LNCAP (cell line): Measurements from ENCODE around the gene DMD.

Source experiments
- TF ChIP-seq, protein P1 (sequence below): fragments of 450-650 bp; IDR thresholded peaks from 2 replicates; pipeline ENCODE4 v1.5.1; 2017; ENCODE audit warnings: mild to moderate bottlenecking

DMD gene

DNA sequence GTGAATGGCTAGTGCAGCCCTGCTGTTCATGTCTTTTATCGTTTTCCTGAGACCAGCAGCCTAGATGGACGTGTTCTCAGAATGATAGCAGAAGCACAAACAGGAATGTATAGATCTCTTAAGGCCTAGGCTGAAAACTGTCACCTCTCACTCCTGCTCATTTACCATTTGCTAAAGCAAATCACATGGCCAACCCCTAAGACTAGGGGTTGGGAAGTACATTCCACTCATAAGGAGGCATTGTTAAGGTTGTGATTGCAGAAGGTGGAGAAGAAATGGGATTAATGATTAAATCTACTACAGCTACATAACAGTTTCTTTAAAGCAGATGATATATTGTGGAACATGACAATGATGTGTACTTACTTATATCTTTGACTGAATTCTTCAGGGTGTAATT is 1602.7 kb downstream of the DMD start:
- TF ChIP-seq, protein P1, sequence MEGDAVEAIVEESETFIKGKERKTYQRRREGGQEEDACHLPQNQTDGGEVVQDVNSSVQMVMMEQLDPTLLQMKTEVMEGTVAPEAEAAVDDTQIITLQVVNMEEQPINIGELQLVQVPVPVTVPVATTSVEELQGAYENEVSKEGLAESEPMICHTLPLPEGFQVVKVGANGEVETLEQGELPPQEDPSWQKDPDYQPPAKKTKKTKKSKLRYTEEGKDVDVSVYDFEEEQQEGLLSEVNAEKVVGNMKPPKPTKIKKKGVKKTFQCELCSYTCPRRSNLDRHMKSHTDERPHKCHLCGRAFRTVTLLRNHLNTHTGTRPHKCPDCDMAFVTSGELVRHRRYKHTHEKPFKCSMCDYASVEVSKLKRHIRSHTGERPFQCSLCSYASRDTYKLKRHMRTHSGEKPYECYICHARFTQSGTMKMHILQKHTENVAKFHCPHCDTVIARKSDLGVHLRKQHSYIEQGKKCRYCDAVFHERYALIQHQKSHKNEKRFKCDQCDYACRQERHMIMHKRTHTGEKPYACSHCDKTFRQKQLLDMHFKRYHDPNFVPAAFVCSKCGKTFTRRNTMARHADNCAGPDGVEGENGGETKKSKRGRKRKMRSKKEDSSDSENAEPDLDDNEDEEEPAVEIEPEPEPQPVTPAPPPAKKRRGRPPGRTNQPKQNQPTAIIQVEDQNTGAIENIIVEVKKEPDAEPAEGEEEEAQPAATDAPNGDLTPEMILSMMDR, result no peak

DNA sequence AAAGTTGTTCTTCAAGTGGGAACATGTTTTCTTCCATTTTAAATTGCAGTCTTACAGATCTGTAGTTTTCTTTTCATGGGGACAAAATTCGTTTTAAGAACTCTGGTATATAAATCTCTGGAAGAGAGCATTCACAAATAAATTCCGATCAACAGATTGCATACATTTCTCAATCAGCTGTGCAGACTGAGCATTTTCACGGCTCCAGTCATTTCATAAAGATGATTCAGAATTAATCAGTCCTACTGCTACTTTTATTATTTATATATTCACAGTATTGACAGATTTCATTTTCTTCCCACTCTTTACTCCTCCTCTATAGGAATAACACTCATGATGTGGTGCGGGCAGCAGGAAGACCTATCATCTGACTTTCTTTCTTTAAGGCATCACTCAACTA is 1604.6 kb downstream of the DMD start:
- TF ChIP-seq, protein P1, result no peak

DNA sequence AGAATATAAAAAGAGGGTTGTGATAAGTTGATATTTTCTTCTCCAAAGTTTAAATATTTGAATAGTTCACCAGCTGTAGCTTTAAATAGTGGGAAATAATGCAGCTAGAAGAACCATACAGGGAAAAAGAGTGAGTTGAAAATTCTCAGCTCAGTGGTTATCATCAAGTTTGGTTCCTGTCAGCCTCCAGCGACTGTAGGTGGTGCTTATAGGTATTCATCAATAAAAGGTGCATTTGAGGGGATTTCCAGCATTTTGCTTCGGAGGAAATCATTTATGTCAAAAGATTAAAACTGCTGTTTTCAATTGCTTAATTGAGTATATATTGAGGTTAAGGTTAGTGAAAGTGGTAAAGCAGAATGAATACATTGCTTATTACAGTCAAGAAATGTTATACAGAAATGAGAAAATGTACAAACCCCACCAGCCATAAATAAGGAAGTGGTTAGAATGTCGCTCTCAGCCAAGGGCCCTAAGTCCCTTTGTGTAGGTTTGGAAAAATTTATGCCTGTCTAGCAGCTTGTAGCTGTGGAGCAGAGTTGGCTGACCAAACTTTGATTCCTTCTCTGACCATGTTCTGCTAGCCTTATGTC is 1606.6 kb downstream of the DMD start:
- TF ChIP-seq, protein P1, result no peak

DNA sequence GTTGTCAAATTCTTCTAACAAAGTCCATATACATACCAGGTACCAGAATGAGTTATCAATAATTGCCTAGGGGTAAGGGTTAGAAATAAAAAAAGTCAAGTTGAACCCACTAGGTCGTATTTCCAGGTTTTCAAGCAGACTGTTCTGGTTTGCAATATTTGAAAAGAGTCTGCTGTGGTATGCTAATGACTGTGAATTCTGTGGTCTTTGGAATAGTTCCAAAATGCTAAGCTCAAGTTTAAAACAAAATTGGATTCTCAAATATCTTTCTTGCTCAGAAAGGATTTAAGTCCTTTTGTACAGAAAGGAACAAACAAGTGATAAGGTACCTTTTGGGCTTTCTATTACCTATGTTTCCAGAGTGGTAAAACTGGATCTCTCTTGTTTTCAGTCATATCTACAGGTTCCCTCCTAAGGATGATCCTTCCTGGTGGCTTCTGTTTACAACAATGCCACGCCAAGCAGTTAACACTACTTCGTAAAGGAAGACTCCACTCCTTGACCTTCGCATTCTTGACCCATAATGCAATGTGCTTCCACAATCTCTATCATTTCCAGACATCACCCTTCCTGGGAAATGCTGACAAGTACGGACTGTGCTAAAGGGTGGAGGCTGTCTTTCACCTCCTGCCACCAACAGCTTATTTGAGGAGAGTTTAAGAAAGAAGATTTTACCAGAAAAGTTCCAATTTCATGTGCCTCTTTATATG is 1607.8 kb downstream of the DMD start:
- TF ChIP-seq, protein P1, result no peak

DNA sequence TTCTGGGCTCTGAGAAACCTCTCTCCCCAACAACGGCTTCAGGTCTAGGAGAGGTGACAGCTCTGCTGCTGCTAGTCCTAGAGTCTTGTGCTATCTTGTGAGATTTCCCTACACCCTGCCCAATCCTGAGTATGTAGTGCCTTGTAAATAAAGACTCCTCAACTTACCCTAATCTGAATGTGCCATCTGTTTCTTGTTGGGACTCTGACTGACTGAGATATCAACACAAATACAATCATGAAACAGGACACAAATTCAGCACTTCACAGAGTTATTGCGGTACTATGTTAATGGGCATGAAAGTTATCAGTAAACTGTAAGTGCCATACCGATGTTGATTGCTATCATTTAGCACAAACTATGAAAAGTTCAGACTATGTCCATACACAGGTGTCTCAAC is 1610.5 kb downstream of the DMD start:
- TF ChIP-seq, protein P1, result no peak

DNA sequence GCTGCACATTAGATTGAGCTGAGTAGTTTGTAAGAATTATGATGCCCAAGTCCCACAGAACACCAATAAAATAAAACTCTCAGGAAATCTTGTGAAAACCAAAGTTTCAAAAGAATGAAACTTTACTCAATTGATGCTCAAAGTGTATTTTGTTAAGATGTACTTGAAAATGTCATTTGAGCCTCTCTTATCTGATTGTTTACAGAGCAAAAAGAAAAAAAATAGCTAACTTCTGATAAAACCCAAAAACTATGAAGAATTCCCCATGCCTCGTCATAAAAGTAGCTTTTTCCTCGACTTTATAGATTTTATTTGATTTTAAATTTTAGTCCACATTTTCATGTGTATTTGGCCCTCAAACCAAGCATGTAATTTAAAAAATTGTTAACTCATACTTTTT is 1618.0 kb downstream of the DMD start:
- TF ChIP-seq, protein P1, result no peak

DNA sequence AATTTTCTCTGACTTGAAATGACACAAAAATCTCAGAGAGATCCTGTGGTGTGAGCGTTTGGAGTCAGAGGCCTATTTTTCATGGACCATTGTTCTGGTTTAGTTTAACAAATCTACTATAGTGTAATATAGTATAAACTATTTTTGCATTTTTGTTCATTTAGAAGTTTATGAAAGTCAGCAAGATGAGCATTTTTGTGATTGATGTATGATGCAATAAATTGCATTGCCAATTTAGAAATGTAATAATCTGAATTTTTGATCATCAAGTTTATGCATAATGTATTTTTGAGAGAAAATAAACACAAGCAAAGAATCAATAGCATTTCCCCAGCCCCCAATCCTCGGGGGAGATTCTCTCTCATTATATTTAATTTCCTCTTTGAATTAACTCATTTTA is 1620.0 kb downstream of the DMD start:
- TF ChIP-seq, protein P1, result no peak
